GM19240 (cell line): ENCODE measurements around the gene STRA6.

ENCODE experiments used
- DNase-seq: peaks from one replicate; pipeline ENCODE4 v3.0.0; 2011; ENCODE audit warnings: low spot score; ENCODE audit not compliant: insufficient read length

Gene STRA6

GRCh38 chr15:74208496-74208895 is 5.9 kb upstream of the STRA6 start:
- no peak for DNase-seq

DNA sequence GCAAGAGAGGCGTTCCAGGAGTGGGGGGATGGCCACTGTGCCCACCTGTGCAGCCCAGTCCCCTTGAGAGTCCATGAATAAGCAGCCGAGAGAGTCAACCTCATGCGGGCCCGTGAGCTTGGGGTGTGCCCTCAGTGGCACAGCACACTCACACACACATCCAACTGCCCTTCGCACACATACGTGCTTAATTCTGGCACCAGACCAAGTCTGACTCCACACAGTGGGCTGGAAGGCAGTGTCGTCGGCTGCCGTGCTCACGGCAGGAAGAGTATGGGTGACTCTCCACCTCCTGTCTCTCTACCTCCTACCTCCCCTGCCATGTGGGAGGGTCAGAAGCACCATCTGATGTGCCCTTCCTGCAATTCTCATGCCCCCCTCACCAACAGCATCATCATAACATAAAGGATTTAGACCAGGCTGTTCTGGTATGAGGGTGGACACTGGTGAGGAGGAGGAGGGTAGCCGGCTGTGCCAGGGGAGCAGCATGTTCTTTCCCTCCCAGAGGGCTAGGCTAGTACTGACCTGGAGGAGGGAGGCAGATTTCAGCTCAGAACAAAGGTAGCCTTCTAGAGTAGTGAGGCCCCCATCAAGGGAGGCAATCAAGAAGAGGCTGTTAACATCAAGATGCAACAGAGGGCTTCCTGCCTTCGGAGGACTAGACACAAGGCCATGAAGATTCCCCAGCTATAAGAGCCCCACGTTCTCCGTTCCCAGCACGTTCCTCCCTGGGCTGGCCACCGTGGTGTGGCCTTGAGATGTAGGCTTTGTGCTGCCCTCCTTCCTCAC is 5.3 kb upstream of the STRA6 start:
- no peak for DNase-seq

GRCh38 chr15:74206801-74207281 is 4.3 kb upstream of the STRA6 start:
- no peak for DNase-seq

- no peak for DNase-seq
Observed at GRCh38 chr15:74205582-74205947, 3.0 kb upstream of the STRA6 start.

DNA sequence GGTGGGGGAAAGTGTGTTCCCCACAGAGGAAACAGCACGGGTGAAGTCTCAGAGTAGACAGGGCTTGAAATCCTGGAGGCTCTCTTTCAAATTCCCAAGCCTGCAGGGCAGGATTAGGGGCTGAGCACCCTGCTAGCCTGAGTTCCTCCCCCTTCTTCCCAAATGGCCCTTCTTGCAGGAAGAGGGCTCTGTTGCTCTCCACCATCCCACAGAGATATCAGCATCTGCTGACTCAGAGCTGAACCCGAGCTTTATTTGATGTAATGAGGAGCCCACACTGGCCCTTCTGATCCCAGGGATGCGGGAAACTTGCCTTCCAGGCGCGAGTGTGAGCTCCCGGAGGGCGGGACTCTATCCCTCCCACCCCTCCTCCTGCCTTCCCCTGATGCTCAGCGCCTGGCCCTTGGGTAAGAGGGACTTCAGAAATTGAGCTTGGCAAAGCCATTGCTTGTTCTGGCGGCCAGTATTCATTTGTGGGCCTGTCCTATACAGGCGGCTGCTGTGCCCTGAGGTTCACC is 1.4 kb upstream of the STRA6 start:
- no peak for DNase-seq

DNA sequence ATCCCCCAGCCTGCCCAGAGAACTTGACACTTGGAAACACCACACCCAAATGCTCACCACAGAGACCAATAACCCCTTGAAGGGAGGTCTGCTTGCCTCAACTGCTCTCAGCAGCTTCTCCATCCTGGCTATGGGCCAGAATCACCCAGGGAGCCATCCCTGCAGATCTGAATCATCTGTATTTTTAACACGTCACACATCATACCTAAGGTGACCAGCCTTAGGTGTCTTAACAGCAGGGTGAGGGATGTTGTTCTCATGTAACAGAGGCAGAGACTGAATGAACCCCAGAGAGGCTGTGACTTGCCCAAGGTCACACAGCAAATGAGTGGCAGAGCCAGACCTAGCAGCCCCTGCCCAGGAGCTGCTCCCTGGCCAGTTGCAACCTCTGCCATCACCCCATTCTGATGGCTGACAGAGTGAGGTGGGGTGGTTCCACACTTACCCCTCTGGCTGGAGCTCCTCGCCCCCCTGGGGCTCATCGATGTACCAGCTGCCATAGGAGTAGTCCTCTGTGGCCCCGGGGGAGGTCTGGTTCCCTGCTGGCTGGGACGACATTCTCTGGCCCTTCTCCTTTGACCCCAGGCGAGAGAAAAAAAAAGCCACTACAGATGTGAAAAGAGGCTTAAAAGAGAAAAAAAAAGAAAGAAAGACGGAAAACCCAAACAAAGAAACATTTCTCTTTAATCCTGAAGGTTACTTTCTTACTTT is 722 bp downstream of the STRA6 start:
- no peak for DNase-seq

DNA sequence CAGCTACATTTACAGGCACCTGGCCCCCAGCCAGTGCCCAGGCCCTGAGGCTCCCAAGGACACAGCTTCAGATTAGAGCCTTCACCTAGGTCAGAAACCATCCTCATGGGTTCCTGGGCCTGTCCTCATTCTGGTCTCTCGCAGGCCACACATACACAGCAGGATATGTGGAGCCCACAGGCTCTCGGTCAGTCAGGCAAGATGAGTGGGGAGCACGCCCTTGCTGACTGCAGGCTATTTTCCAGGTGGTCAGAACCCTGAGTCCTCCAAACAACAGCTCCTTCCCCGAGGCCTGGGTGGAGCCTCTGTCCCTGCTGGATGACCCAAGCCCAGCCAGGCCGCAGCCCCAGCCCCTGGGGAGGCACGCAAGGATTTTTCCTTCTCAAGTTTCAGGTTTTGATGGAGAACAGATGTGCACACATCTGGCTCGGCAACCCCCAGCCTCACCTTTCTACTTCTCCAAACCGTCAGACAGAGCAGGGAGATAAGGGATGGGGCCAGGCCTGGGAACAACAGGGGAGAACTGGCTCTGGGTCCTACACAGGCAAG is 1.6 kb downstream of the STRA6 start:
- no peak for DNase-seq

DNA sequence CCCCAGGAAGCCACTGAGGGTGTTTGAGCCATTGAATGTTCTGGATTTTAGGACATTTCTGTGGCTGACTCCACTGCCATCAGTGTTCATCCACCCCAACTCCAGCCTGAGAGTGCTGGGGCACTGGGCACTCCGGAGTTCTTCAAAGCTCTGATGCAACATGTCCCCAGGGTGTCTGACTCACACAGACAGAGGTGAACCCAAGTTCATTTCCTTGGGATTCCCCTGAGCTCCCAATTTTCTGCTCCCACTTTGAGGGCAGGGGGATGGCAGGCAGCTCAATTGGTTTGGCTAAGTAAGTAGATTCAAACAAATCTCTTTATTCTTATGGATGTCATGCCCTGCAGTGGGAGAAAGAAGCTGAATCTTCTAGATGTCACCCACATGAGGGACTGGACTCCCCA is 2.2 kb downstream of the STRA6 start:
- DNase-seq: no peak

GRCh38 chr15:74199297-74199652 is 3.3 kb downstream of the STRA6 start:
- DNase-seq: no peak

GRCh38 chr15:74197176-74197965 is 5.2 kb downstream of the STRA6 start:
- no peak for DNase-seq

DNA sequence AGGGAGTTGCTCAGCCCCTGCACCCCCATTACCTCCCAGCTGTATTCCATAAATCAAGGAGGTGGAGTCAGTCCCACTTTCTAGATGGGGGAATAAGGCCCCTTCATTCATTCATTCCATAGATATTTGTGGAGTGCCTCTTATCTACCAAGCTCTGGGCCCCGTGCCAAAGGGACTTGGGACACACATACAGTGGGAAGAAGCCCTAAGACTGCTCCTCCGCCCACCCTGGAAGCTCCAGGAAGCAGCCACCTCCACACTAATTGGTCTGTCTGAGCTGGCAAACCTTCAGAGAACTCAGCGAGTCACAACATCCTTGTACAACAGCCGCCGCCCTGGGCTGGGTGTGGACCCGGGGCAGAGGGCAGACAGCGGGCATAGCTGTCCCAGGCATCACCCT is 6.4 kb downstream of the STRA6 start:
- no peak for DNase-seq

DNA sequence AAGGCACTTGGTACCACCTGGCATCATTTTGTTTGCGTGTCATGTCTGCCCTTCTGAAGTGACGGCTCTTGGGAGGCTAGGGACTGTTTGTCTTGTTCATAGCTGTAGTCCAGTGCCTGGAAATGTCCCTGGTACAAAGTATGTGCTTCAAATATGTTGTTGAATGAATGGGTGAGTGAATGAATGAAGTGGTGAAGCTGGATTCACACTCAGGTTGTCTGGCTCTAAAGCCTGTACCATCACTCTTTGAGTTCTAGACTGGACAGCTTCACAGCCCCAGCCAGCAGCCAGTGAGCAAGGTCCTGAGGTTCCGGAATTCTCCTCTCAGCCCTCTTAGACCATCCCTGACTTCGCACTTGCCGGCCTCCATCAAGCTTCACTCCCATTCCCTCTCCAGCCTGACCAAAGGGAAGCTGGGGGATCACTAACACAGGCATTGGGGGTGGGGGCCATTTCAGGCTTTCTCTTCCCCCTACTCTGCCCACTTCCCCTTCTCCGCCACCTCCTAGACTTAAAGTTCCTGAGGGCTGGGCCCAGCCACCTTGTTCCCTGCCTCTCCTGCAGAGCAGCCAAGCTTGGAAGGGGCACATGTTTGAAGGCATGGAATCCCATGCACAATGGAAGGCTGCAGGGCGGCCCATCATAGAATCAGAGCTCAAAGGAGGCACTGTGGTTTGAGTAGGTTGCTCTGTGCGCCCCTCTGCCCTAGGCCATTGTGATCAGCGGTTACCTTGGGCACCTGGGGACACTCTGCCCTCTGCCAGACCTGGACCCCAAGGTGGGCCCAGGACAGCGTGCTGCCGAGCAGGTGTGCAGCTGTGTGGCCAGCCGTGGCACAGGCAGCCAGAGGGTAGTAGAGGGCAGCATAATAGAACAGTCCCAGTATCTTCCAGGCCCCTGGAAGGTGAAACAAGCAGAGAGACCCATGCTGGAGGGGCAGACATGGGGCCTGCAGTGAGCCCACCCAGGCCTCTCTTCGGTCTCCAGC is 7.7 kb downstream of the STRA6 start:
- no peak for DNase-seq

- DNase-seq: no peak
Observed at GRCh38 chr15:74193905-74194304, 8.7 kb downstream of the STRA6 start.

- no peak for DNase-seq
Observed at GRCh38 chr15:74193299-74193718, 9.3 kb downstream of the STRA6 start.

DNA sequence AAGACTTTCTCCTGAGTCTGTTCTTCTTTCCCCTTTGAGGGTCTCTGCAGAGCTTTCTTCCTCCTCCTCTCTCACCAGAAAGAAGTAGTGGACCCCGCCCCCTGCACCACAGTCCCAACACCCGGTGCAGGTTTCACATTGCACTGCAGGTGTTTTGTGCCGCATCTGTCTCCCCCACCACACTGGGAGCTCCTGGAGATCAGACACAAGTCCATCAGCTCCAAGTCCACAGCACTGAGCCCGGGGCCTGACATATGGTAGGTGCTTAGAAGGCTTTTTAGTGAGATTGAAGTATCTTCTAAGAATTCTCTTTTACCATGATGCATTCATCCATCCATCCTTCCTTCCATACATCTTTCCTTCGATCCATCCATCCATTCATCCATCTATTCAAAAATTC is 9.8 kb downstream of the STRA6 start:
- DNase-seq: no peak

DNA sequence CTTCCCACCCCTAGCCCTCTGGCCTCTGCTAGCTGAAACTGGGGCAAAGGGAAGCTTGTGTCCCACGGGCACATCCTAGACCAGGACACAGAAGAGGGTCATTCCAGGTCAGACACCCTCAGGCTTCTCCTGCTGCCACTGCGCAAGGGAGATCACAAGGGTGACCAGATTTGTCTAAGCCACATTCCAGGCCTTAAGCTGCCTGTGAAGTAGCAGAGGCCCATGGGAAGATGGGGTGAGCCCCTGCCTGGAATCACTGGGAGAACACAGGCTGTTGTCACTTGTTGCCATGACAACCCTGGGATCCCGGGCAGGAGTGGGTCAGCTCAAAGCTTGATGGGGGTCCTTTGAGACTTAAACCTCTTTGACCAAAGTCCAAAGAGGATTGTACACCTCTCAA is 10.8 kb downstream of the STRA6 start:
- DNase-seq: no peak

DNA sequence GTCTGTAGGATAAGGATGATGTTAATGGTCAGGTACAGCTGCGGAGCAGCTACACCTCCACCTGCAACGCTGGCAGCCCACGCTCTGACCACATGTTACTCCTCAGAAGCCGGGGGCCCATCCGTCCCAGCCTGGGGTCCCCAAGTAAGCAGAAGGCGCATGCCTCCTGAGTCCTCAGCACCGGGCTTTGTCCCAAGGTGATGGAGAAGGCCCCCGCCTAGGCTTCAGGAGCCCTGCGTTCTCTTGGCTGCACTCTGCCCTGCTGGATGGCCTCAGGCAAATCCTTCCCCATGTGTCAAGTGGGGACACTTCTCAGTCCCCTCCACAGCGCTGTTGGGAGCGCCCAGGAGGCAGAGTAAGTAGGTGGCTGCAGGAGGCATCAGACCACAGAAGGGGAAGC is 14.4 kb downstream of the STRA6 start:
- DNase-seq: no peak

DNA sequence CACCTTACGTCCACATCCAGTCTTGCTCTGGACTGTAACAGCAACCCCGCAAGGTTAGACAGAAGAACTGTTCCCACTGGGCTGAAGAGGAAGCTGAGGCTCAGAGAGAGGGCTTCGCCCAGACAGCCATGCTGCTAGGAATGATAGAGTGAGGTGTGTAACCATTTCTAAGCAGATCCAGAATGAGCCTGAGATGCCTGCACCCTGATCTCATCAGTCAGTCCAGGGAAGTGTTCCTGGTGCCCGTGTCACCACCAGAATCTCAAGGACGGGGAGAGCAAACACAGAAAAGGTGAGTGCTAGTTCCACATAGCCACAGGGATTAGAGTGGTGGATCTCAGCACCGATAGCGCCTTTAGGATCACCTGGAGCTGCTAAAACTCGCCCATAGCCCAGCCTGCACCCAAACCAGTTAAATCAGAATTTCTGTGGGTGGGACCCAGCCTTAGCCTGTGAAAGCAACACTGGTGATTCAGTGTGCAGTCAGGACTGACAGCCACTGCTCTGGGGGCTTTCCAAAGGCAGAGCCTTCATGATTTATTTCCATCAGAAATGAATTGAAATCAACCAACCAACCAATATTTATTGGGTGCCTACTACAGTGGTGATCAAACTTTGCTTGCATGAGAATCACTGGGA is 16.8 kb downstream of the STRA6 start:
- DNase-seq: no peak

GRCh38 chr15:74184582-74185091 is 17.9 kb downstream of the STRA6 start:
- no peak for DNase-seq

DNA sequence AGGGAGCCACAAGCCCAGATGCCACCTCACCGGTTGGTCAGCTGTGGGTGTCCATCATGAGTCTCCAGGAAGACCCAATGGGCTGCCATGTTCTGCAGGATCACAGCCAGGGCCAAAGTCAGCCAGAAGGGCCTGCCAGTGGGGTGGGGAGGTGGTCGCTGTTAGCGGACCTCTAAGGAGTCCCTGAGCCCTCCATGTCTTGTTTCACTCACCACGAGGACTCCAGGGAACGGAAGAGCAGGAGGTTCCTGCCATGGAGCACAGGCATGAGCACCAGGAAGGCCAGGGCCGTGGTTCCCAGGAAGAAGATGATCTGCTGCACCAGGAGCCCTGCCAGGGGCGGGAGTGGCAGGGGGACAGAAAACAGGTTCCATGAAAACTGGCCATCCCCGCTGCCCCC is 20.5 kb downstream of the STRA6 start:
- no peak for DNase-seq
